HG02610 (cell line): ENCODE data around the gene IER2.
"Not testable (repeated sequence)": the region's sequence is repeated elsewhere in the genome, so short reads cannot be mapped to it uniquely, and the experiment has no call there.

Experiments
- ATAC-seq: cut with Tn5 transposase; IDR thresholded peaks from one replicate; pipeline ENCODE4 v1.9.1; 2021; ENCODE audit warnings: mild to moderate bottlenecking, moderate library complexity; ENCODE audit not compliant: unreplicated experiment

The IER2 gene

DNA sequence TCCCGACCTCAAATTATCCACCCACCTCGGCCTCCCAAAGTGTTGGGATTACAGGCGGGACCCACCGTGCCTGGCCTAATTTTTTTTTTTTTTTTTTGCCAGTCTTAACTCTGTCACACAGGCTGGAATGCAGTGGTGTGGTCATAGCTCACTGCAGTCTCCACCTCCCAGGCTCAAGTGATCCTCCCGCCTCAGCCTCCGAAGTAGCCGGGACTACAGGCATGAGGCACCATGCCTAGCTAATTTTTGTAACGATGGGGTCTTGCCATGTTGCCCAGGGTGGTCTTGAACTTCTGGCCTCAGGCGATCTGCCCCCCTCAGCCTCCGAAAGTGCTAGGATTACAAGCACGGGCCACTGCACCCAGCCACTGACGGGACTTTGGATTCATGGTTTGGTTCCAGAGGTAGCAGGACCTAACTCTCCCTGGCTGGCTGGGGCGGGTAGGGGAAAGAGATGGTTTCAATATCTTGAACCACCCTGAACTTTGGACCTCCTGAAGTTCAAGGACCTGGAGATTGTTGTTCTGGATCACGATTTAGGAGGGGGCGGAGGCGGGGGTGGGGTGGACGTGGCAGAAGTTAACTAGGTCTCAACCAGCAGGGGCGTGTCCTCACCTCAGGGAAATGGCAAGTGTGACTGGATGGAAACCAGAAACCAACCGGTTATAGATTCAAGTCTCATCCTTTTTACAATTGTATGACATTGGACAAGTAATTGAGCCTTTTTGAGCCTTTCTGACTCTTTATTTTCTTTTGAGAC lies 40.8 kb downstream of the IER2 start:
- no peak for ATAC-seq

DNA sequence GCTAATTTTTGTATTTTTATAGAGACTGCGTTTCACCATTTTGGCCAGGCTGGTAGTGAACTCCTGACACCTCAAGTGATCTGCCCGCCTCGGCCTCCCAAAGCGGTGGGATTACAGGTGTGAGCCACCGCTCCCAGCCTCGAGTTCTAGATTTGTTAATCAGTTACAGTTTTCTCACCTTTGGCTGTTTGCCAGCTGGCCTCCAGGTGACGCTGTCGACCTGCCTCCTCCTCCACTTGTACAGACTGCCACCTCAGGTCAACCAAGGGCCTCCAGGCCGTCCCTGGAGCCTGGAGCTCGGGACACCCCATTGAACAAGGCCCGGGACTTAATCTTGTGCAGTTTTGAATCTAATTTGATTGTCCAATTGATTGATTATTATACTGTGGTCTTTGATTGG lies 45.5 kb downstream of the IER2 start:
- ATAC-seq, result no peak

DNA sequence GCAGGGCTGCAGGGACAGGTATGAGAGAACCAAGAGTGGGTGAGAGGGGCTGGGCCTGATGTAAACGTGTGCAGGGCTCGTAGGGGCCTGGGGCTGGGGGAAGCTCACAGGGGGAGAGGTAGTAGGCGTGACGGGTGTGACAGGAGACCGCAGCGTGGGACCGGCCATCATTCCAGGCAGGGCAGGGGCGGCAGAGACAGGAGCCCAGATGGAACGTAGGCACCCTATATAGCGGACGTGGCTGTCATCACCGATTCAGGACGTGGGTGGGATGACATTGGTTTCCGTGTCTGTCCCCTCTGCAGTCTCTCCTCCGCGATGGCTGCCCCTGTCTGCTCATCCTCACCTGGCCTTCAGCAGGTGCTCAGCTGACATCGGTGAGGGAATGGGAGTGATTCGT lies 48.4 kb downstream of the IER2 start:
- ATAC-seq, result no peak

DNA sequence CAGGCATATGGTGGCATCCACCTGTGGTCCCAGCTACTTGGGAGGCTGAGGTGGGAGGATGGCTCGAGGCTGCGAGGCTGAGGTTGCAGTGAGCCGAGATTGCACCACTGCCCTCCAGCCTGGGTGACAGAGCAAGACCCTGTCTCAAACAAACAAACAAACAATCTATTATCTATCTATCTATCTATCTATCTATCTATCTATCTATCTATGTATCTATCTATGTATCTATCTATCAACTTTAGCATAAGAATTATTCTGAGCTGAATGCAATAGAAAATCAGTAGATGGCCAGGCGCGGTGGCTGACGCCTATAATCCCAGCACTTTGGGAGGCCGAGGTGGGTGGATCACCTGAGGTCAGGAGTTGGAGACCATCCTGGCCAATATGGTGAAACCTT lies 51.9 kb downstream of the IER2 start:
- not testable (repeated sequence) for ATAC-seq
